Right lobe of liver (tissue), 4 donors: ENCODE results near the gene EIF4A2.
"Not testable (repeated sequence)": the region's sequence is repeated elsewhere in the genome, so short reads cannot be mapped to it uniquely, and the experiment has no call there.

Experiments used
- POLR2A ChIP-seq: fragments of 450-650 bp; IDR thresholded peaks from one replicate; pipeline ENCODE4 v1.6.1; 2017; ENCODE audit warnings: antibody characterized with exemption, mild to moderate bottlenecking
- TF ChIP-seq, protein P1 (sequence below), 4 donors: fragments of 200-600 bp in 3 of 4; fragments of 450-650 bp in 1 of 4; IDR thresholded peaks; one replicate each; pipeline versions ENCODE4 v1.5.1 to v1.8.0; 2016 to 2022; ENCODE audit warnings: antibody characterized with exemption in 4 of 4, mild to moderate bottlenecking in 2 of 4
- donor health status: DM: no; HTN: no; CAD: no.
- donor health status: DM: no; HTN: no; CAD: no.
- donor health status: DM: no; HTN: yes; CAD: no.

- TF ChIP-seq, protein P1, sequence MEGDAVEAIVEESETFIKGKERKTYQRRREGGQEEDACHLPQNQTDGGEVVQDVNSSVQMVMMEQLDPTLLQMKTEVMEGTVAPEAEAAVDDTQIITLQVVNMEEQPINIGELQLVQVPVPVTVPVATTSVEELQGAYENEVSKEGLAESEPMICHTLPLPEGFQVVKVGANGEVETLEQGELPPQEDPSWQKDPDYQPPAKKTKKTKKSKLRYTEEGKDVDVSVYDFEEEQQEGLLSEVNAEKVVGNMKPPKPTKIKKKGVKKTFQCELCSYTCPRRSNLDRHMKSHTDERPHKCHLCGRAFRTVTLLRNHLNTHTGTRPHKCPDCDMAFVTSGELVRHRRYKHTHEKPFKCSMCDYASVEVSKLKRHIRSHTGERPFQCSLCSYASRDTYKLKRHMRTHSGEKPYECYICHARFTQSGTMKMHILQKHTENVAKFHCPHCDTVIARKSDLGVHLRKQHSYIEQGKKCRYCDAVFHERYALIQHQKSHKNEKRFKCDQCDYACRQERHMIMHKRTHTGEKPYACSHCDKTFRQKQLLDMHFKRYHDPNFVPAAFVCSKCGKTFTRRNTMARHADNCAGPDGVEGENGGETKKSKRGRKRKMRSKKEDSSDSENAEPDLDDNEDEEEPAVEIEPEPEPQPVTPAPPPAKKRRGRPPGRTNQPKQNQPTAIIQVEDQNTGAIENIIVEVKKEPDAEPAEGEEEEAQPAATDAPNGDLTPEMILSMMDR (IDR thresholded peaks at IDR 0.05) = not testable (repeated sequence)
- not testable (repeated sequence) for TF ChIP-seq POLR2A
These were observed 27.9 kb downstream of the EIF4A2 start for GRCh38 chr3:186811313-186811712.
